Activated CD4-positive, alpha-beta T cell treated with anti-CD3 and anti-CD28 coated beads for 1 hour (primary cell): ENCODE data around the gene ZFPM1.

ENCODE experiments used
- DNase-seq: peaks from one replicate; pipeline ENCODE4 v3.0.0-alpha.2; 2020

Gene ZFPM1

GRCh38 chr16:88418869-88419268, 34.2 kb upstream of the ZFPM1 start:
- DNase-seq, result no peak

- DNase-seq, result no peak
These were observed 33.3 kb upstream of the ZFPM1 start for GRCh38 chr16:88419790-88420189.

- DNase-seq, result no peak
These were observed 32.6 kb upstream of the ZFPM1 start for GRCh38 chr16:88420496-88420895.

- no peak for DNase-seq
These were observed 31.8 kb upstream of the ZFPM1 start for GRCh38 chr16:88421301-88421700.

- DNase-seq, result no peak
These were observed 31.1 kb upstream of the ZFPM1 start for GRCh38 chr16:88421871-88422433.

- no peak for DNase-seq
These were observed 30.2 kb upstream of the ZFPM1 start for GRCh38 chr16:88422733-88423447.

GRCh38 chr16:88423448-88423850, 29.6 kb upstream of the ZFPM1 start:
- no peak for DNase-seq

- DNase-seq, result no peak
These were observed 28.4 kb upstream of the ZFPM1 start for GRCh38 chr16:88424587-88425235.

GRCh38 chr16:88426018-88426417, 27.1 kb upstream of the ZFPM1 start:
- no peak for DNase-seq

GRCh38 chr16:88427376-88427775, 25.7 kb upstream of the ZFPM1 start:
- no peak for DNase-seq

GRCh38 chr16:88428156-88428555, 24.9 kb upstream of the ZFPM1 start:
- DNase-seq, result no peak

GRCh38 chr16:88428616-88429386, 24.3 kb upstream of the ZFPM1 start:
- no peak for DNase-seq

- no peak for DNase-seq
These were observed 23.5 kb upstream of the ZFPM1 start for GRCh38 chr16:88429387-88430184.

- DNase-seq, result no peak
These were observed 22.9 kb upstream of the ZFPM1 start for GRCh38 chr16:88430185-88430523.

- peak; percentile 29 for DNase-seq
These were observed 22.3 kb upstream of the ZFPM1 start for GRCh38 chr16:88430524-88431446.

GRCh38 chr16:88431651-88432050, 21.4 kb upstream of the ZFPM1 start:
- no peak for DNase-seq

- DNase-seq, result no peak
These were observed 20.9 kb upstream of the ZFPM1 start for GRCh38 chr16:88432174-88432573.

GRCh38 chr16:88432753-88433152, 20.3 kb upstream of the ZFPM1 start:
- DNase-seq, result no peak

GRCh38 chr16:88433632-88434352, 19.3 kb upstream of the ZFPM1 start:
- DNase-seq, result no peak

- DNase-seq, result no peak
These were observed 18.8 kb upstream of the ZFPM1 start for GRCh38 chr16:88434353-88434690.

GRCh38 chr16:88434746-88435145, 18.3 kb upstream of the ZFPM1 start:
- DNase-seq, result no peak
